Gastrocnemius medialis (tissue), 4 donors: ENCODE data around the gene CRISPLD2. TPM values are rescaled to one million over a fixed set of nuclear protein-coding genes. Genes with fewer than 3 reads are reported as not detected.

Source experiments
- ATAC-seq, 2 donors: fragments of 150-250 bp; one replicate each; pipeline ENCODE4 v1.9.1; 2016
- DNase-seq, 2 donors: peaks; one replicate each; pipeline ENCODE4 v3.0.0-alpha.2; 2019
- H3K27ac ChIP-seq, 4 donors: fragments of 200-600 bp; sonication (generic); 1 replicate in 1 of 4; 2 replicates in 3 of 4; pipeline ENCODE4 v1.5.1; 2016 to 2018; ENCODE audit warnings: mild to moderate bottlenecking in 2 of 4, moderate library complexity in 1 of 4
- H3K27me3 ChIP-seq, 3 donors: fragments of 200-600 bp; sonication (generic) in 2 of 3; 1 replicate in 1 of 3; 2 replicates in 2 of 3; pipeline versions ENCODE4 v1.5.1 to v1.6.0; 2016 to 2019; ENCODE audit warnings: mild to moderate bottlenecking in 1 of 3, moderate library complexity in 1 of 3
- H3K36me3 ChIP-seq, 2 donors: fragments of 200-600 bp; sonication (generic) in 1 of 2; one replicate each; pipeline ENCODE4 v1.5.1; 2017 to 2018
- H3K4me1 ChIP-seq, 2 donors: fragments of 200-600 bp; sonication (generic) in 1 of 2; one replicate each; pipeline ENCODE4 v1.5.1; 2016 to 2017; ENCODE audit warnings: mild to moderate bottlenecking in 2 of 2
- H3K4me3 ChIP-seq, 4 donors: fragments of 200-600 bp; sonication (generic) in 3 of 4; 1 replicate in 1 of 4; 2 replicates in 3 of 4; pipeline ENCODE4 v1.5.1; 2016 to 2019; ENCODE audit warnings: mild to moderate bottlenecking in 2 of 4
- H3K9me3 ChIP-seq, 3 donors: fragments of 200-600 bp; sonication (generic) in 2 of 3; 1 replicate in 1 of 3; 2 replicates in 2 of 3; pipeline ENCODE4 v1.5.1; 2016 to 2019
- POLR2A ChIP-seq, 2 donors: fragments of 450-650 bp; IDR thresholded peaks; one replicate each; pipeline ENCODE4 v1.6.1; 2017; ENCODE audit warnings: antibody characterized with exemption in 2 of 2, mild to moderate bottlenecking in 2 of 2, moderate library complexity in 2 of 2
- in situ Hi-C, 4 donors: fragments of 200-750 bp; cut with MboI; loops; one replicate each; pipeline versions ENCODE4 v1.15.0 to v1.8.0; 2017; ENCODE audit warnings: low sequenced_read_pairs in 4 of 4
- intact Hi-C: fragments of 100-400 bp; cut with DNase I; formaldehyde crosslinking; loops from one replicate; pipeline ENCODE4 v1.15.1; 2023; ENCODE audit warnings: low total_unique reads
- total RNA-seq, 4 donors: library from RNA; depleted of rRNA; stranded (reverse); fragments of >200 nt; gene quantifications; one replicate each; pipeline versions ENCODE4 v1.1.0 to v1.2.3, GENCODE V29; 2016
- TF ChIP-seq, protein P1 (sequence below), 5 experiments: fragments of 450-650 bp in 3 of 5; fragments of 200-600 bp in 2 of 5; sonication (generic) in 2 of 5; IDR thresholded peaks in 4 of 5; conservative IDR thresholded peaks in 1 of 5; 1 replicate in 4 of 5; 2 replicates in 1 of 5; pipeline ENCODE4 v1.5.1; 2016 to 2019; ENCODE audit warnings: antibody characterized with exemption in 5 of 5, mild to moderate bottlenecking in 3 of 5, moderate library complexity in 3 of 5

Gene CRISPLD2
- total RNA-seq, 4 donors from 2014 or later: 26.1 to 50.1 (median 39.0) TPM

GRCh38 chr16:84914273-84914672 is 94.5 kb downstream of the CRISPLD2 start:
- intact Hi-C loops: no loop called here
- Histone ChIP-seq H3K27ac (peak overlapping the region in 2 of 4 donors; percentile 41 to 78), H3K9me3 (no peaks in the 10 kb centered on the region), H3K4me1 (peaks cover 0 to 17% of the 10 kb centered on the region in 2 donors), H3K4me3 (no peak overlapping the region), H3K36me3 (no peaks in the 10 kb centered on the region), H3K27me3 (peaks cover 4 to 32% (median 10%) of the 10 kb centered on the region in 3 donors)
- TF ChIP-seq, protein P1, sequence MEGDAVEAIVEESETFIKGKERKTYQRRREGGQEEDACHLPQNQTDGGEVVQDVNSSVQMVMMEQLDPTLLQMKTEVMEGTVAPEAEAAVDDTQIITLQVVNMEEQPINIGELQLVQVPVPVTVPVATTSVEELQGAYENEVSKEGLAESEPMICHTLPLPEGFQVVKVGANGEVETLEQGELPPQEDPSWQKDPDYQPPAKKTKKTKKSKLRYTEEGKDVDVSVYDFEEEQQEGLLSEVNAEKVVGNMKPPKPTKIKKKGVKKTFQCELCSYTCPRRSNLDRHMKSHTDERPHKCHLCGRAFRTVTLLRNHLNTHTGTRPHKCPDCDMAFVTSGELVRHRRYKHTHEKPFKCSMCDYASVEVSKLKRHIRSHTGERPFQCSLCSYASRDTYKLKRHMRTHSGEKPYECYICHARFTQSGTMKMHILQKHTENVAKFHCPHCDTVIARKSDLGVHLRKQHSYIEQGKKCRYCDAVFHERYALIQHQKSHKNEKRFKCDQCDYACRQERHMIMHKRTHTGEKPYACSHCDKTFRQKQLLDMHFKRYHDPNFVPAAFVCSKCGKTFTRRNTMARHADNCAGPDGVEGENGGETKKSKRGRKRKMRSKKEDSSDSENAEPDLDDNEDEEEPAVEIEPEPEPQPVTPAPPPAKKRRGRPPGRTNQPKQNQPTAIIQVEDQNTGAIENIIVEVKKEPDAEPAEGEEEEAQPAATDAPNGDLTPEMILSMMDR (IDR thresholded peaks at IDR 0.05 in 4 of 5, conservative IDR thresholded peaks at IDR 0.05 in 1 of 5): no peak
- TF ChIP-seq POLR2A (IDR thresholded peaks at IDR 0.05): no peak
- in situ Hi-C loops: no loop called here
- DNase-seq (peak; percentile 55 to 73), ATAC-seq (peak; percentile 47 to 65)

DNA sequence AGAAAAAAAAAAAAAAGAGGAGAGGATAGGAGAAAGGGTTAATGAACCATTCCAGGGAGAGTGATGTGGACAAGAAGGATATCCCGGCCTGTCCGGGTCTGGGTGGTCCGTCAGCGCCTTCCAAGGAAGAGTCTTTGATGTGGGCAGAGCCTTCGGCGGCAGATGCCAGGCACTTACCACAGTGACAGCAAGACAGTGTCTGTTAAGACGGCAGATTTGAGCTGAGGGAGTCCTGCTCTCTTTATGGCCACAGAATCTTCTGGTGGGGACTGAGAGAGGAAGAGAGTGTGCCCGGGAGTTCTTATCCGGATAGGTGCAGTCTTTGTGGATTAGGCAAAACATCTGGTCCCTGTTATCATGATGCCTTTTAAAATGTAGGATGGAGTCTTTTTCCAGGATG is 96.4 kb downstream of the CRISPLD2 start:
- ATAC-seq: no peak
- Histone ChIP-seq H3K4me1 (peaks cover 0 to 17% of the 10 kb centered on the region in 2 donors), H3K9me3 (no peaks in the 10 kb centered on the region), H3K27ac (no peak overlapping the region), H3K4me3 (no peak overlapping the region), H3K27me3 (peaks cover 4 to 32% (median 10%) of the 10 kb centered on the region in 3 donors), H3K36me3 (no peaks in the 10 kb centered on the region)
- intact Hi-C loops (no loop called here), in situ Hi-C loops (no loop called here)
- TF ChIP-seq, protein P1 (IDR thresholded peaks at IDR 0.05 in 4 of 5, conservative IDR thresholded peaks at IDR 0.05 in 1 of 5): no peak
- no peak for TF ChIP-seq POLR2A (IDR thresholded peaks at IDR 0.05)
- DNase-seq: no peak

GRCh38 chr16:84916850-84917249 is 97.1 kb downstream of the CRISPLD2 start:
- intact Hi-C loops (no loop called here), in situ Hi-C loops (no loop called here)
- H3K9me3 ChIP-seq: no peaks in the 10 kb centered on the region
- peaks cover 4 to 32% (median 10%) of the 10 kb centered on the region in 3 donors for H3K27me3 ChIP-seq
- ATAC-seq (no peak), DNase-seq (no peak)
- H3K36me3 ChIP-seq: no peaks in the 10 kb centered on the region
- no peak overlapping the region for H3K4me3 ChIP-seq
- H3K4me1 ChIP-seq: peaks cover 3 to 18% of the 10 kb centered on the region in 2 donors
- TF ChIP-seq, protein P1 (IDR thresholded peaks at IDR 0.05 in 4 of 5, conservative IDR thresholded peaks at IDR 0.05 in 1 of 5): no peak
- no peak for TF ChIP-seq POLR2A (IDR thresholded peaks at IDR 0.05)
- no peak overlapping the region for H3K27ac ChIP-seq

GRCh38 chr16:84917492-84917891 is 97.7 kb downstream of the CRISPLD2 start:
- Histone ChIP-seq H3K9me3 (no peaks in the 10 kb centered on the region), H3K27me3 (peaks cover 4 to 32% (median 10%) of the 10 kb centered on the region in 3 donors), H3K4me3 (no peak overlapping the region), H3K4me1 (peaks cover 9 to 24% of the 10 kb centered on the region in 2 donors), H3K36me3 (no peaks in the 10 kb centered on the region), H3K27ac (no peak overlapping the region)
- intact Hi-C loops (no loop called here), in situ Hi-C loops (no loop called here)
- ATAC-seq (no peak), DNase-seq (no peak)
- TF ChIP-seq, protein P1 (IDR thresholded peaks at IDR 0.05 in 4 of 5, conservative IDR thresholded peaks at IDR 0.05 in 1 of 5): no peak
- no peak for TF ChIP-seq POLR2A (IDR thresholded peaks at IDR 0.05)
